GM10266 (cell line): ENCODE data around the gene KLHL20.
"Not testable (repeated sequence)": the region's sequence is repeated elsewhere in the genome, so short reads cannot be mapped to it uniquely, and the experiment has no call there.

ENCODE experiments used
- DNase-seq: peaks from one replicate; pipeline ENCODE4 v3.0.0; 2012; ENCODE audit errors: extremely low spot score
- CTCF ChIP-seq: IDR thresholded peaks from 2 replicates; pipeline ENCODE4 v1.5.1; 2012; ENCODE audit warnings: mild to moderate bottlenecking, low read depth; ENCODE audit not compliant: control insufficient read depth, insufficient read depth; ENCODE audit errors: missing control alignments

The KLHL20 gene

DNA sequence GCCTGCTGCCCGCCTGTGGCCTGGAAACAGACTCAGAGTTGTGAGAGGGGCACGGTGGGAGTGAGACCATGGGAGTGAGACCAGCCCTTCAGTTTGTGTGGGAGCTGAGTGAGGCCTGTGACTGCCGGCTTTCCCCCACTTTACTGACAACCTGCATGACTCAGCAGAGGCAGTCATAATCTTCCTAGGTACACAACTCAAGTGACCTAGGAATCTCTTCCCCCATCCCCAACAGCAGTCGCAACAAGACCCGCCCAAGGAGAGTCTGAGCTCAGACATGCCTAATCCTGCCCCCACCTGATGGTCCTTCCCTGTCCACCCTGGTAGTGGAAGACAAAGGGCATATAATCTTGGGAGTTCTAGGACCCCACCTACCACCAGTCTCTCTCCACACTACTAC is 44.2 kb downstream of the KLHL20 start:
- no peak for DNase-seq
- TF ChIP-seq CTCF = no peak

DNA sequence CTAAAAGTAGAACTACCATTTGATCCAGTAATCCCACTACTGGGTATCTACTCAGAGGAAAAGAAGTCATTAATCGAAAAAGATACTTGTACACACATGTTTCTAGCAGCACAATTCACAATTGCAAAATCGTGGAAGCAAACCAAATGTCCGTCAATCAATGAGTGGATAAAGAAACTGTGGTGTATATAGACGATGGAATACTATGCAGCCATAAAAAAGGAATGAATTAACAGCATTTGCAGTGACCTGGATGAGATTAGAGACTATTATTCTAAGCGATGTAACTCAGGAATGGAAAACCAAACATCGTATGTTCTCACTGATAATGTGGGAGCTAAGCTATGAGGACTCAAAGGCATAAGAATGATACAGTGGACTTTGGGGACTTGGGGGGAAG is 49.5 kb downstream of the KLHL20 start:
- not testable (repeated sequence) for DNase-seq

- TF ChIP-seq CTCF = no peak
- DNase-seq = no peak
Measured at GRCh38 chr1:173768206-173768605, 53.4 kb downstream of the KLHL20 start.

- no peak for DNase-seq
- TF ChIP-seq CTCF = no peak
Measured at GRCh38 chr1:173768827-173769226, 54.0 kb downstream of the KLHL20 start.

- not testable (repeated sequence) for DNase-seq
Measured at GRCh38 chr1:173770330-173770729, 55.5 kb downstream of the KLHL20 start.

- DNase-seq = no peak
Measured at GRCh38 chr1:173771560-173771959, 56.8 kb downstream of the KLHL20 start.

GRCh38 chr1:173775578-173776226 is 60.9 kb downstream of the KLHL20 start:
- no peak for TF ChIP-seq CTCF
- DNase-seq = no peak

More at GRCh38 chr1:173771560-173771959, 56.8 kb downstream of the KLHL20 start:
- TF ChIP-seq CTCF = no peak

- DNase-seq = no peak
Measured at GRCh38 chr1:173779936-173780335, 65.2 kb downstream of the KLHL20 start.

More at GRCh38 chr1:173779936-173780335, 65.2 kb downstream of the KLHL20 start:
- no peak for TF ChIP-seq CTCF
